HG02943 (cell line): Measurements from ENCODE around the gene ABHD8.
A peak's percentile ranks its signal among the peaks of the same experiment; 100 is the strongest.

Experiments
- ATAC-seq: cut with Tn5 transposase; IDR thresholded peaks from one replicate; pipeline ENCODE4 v1.9.1; 2021; ENCODE audit warnings: mild to moderate bottlenecking, low read depth, moderate library complexity; ENCODE audit not compliant: unreplicated experiment

ABHD8 gene

DNA sequence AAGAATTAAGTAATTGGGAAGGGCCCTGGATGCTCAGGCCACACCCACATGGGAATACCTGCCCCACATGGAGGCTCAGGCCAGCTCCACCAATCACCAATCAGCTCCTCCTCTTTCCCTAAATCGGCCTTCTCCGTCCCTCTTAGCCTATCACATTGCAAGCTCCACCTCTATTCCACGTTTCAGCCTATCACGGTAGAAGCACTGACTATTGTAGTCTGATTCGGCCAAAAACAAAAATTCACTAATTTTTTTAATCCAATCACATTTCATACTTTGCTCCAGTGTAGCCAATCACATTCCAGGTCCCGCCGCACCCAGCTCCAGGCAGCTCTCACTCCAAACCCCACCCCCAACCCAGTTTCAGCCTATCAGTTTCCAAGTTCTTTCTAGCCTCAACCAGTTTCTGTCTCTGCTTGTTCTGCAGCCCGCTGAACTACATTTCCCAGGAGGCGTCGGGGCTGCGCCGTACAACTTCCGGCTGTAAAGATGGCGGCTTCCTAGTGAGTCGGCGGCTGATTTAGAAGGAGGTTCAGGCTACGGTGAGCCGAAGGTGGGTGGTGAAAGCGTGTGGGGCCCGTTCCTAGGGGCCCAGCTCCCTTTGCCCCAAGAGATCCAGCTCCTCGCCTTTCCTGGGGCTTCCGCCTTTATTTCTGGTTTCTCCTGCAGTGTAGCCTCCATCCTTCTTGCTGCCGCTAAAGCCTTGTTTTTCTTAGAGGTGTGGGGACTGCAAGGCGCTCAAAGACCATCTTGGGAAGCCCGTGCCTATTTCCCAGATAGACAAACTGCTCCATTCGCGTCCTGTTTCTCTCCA, 36.0 kb downstream of the ABHD8 start, which contains the start of gene BABAM1:
Gene BABAM1, plus strand, starts transcription at position 469 of the 814 bp plus-strand sequence. CDS start 1,364 bp downstream, outside the sequence.
- peak; percentile 87 for ATAC-seq

- ATAC-seq = peak; percentile 5
Measured at GRCh38 chr19:17266589-17266974, 36.6 kb downstream of the ABHD8 start.

DNA sequence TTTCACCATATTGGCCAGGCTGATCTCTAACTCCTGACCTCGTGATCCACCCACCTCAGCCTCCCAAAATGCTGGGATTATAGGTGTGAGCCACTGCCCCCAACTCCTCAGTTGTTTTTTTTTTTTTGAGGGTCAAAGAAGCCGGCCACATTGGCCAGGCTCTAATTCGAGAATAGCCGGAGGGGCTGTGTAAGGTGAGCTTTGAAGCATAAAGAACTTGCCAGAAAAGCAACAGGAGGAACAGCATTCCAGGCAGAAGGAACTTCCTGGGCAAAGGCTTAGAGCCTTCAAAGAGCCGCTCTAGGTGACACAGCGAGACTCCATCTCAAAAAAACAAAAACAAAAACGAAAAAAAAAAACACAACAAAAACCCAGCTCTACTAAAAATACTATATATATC, 37.2 kb downstream of the ABHD8 start:
- no peak for ATAC-seq

DNA sequence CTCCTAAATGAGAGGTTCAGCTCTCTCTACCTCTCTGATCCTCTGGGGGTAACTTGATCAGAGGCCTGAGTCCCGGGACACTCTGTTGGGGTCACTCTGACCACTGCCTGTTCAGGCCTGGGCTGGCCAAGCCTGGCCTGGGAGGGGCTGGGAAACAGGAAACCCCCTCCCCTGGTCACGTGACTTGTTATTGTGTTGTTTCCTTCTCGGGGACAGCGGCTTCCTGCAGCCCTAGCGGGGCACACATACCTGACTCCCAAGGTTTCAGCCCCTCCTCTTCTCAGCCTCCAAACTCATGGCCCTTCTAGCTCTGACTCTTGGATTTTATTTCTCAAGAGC, 38.6 kb downstream of the ABHD8 start, which contains the start of gene USHBP1:
Gene USHBP1, minus strand, starts transcription at position 105 of the 339 bp plus-strand sequence. CDS start 446 bp downstream, outside the sequence.
- ATAC-seq = no peak

DNA sequence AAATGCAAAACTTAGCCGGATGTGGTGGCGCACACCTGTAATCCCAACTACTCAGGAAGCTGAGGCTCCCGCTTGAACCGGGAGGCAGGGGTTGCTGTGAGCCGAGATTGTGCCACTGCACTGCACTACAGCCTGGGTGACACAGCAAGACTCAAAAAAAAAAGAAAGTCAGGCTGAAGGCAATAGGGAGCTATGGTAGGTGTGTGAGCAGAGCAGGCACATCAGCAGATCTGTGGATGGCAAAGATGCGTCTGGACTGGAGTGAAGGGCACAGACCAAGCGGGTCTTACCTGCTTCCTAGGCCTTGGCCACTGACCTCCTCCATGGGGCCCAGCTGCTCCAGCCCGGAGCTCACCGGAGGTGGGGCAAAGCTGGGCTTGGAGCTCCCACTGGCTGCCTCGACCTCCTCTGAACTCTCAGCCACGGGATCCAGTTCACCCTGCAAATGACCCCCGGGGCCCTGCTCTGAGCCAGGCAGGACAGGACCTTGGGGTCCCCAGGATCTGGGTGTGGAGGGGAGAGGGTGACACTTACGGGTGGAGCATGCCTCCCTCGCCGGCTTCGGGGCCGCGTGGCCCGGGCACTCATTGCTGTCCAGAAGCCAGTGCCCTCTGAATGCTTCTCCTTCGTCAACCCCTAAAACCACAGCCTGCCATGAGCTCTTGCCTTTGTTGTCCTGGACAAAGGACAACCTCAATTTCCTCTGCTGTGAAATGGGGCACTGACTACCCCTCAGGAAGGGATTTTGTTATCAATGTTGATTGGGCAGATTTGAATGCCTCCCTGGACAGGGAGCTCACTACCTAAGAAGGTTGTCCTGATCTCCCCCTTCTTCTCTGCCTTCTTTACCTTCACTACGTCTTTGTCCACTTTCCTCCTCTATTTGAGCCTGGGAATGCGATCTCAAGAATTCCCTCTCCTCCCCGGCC, 39.2 kb downstream of the ABHD8 start:
- no peak for ATAC-seq

- no peak for ATAC-seq
Measured at GRCh38 chr19:17262557-17262956, 40.7 kb downstream of the ABHD8 start.

DNA sequence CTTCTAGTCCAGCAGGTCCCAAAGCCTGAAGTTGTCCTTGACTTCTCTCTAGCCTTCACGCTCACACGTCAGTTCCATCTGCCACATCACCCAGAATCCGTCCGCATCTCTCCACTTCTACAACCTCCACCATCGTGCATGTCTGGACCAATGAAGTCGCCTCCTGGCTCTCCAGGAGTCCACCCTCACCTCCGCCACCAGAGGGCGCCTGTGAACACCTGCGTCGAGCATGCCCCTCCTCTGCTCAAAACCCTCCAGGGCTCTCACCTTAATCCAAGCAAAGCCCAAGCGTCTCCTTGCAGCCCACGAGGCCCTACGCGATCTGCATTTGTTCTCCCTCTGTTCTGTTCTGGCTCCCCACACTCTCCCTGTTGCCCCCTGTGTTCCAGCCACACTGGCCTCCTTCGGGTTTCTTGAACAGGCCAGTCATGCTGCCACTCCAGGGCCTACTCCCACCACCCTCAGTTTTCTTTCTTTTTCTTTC, 42.3 kb downstream of the ABHD8 start:
- peak; percentile 55 for ATAC-seq

DNA sequence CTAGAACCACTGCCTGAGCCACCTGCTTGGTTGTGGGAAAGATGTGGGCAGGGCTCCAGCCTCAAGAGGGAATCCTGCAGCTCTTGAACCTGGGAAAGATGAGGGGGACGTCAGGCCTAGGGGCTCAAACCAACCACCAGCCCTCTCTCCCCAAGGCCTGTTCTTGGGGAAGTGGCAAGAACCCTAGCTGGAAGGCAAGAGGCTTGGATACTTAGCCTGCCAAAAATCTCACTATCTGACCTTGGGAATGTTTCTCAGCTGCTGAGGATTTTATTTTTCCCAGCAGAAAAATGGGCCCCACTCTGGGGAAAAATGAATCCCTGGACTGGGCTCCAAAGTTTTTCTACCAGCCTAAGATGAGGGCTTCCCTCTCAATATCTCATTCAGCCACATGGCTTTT, 43.3 kb downstream of the ABHD8 start:
- ATAC-seq = no peak

GRCh38 chr19:17259118-17259780, 44.0 kb downstream of the ABHD8 start:
- ATAC-seq = no peak

DNA sequence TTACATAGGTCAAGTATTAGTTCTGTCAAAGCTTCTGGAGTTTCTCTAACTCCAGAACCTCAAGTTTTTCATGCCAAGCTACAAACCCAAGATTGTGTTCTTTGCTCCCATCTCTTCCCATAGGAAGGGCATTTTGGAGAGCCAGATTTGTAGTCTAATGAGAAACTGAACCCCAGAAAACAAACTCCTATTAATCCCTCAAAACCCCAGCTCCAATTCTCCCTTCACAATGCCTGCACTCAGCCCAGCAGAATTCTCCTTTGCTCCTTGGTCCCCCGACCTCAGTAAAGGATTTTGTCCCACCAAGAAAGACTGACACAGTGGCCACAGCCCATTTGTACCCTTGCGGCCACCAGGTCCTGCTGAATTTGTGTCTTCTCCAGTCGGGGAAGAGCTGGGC, 47.1 kb downstream of the ABHD8 start:
- ATAC-seq = no peak

- ATAC-seq = no peak
Measured at GRCh38 chr19:17255150-17255621, 48.0 kb downstream of the ABHD8 start.

DNA sequence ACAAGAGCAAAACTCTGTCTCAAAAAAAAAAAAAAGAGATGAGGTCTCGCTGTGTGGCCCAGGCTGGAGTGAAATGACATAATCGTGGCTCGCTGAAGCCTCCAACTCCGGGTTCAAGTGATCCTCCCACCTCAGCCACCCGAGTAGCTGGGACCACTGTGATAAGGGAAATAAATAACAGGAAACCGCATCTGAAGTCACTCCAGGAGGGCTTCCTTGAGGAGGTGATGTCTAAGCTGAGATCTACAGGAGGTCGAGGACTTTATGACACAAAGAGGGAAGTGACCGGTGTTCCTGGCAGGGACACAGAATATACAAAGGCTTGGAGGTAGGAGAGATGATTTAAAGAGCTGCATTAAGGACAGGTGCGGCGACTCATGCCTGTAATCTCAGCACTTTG, 48.6 kb downstream of the ABHD8 start:
- no peak for ATAC-seq

DNA sequence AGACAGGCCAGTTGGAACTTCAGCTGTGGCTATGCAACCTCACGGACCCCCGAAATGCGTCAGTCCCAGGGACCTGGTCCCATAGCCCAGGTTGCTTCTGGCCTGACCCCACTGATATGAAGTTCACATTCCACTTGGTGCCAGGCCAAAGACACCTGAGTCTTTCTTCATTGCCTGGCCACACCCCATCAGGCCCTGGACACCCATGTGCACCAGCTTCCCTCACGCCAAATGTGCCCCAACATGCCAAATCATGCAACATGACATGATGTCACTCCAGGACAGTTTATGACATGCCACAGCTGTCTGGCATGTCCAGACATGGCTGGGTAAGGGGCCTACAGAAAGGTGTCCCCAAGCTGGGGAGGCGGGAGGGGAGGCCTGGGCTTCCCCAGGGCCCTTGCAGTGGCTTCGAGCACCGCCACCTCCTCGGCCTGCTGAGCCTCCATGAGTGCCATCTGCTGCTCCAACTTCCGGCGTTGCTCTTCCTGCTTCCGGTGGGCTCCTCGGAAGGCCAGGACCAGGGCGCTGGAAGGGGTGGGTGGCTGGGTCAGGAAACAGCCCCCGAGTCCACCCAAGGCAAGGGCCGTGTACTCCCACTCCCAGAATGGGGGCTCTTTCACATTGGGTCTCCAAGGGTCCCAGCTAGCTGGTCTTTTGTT, 53.2 kb downstream of the ABHD8 start:
- ATAC-seq = no peak

DNA sequence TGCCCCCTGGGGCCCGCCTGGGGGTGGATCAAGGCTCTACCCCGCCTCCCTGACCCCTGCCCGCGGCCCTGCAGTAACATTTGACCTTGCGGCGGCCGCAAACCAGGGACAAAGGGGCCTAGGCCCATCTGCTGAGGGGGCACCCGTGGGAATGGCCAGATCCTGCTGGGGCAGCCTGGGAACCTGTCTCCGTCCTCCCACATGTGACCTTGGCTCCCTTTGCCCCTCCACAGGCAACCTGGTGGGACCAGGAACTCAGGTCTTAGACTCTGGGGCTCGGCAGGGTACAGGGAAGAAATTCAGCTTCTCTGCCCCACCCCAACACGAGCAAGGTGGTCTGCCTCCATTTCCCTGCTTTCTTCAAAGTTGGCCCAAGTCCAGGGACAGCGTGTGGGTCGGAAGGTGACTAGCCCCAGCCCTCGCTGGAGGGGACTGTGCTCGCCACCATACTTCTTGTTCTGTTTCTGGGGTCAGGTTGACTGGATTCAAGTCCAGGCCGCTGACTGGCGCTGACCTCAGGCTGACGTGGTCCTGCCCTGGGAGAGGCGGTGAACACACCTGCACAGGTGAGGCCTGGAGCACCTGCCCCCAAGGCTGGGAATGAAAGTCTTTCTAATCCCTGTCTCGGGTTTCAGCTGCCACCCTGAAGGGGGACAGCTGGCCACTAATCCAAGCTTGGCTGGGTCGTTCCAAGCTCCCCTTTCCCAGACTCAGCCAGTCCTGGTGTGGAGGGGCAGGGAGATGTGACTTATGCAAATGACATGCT, 55.0 kb downstream of the ABHD8 start:
- no peak for ATAC-seq

DNA sequence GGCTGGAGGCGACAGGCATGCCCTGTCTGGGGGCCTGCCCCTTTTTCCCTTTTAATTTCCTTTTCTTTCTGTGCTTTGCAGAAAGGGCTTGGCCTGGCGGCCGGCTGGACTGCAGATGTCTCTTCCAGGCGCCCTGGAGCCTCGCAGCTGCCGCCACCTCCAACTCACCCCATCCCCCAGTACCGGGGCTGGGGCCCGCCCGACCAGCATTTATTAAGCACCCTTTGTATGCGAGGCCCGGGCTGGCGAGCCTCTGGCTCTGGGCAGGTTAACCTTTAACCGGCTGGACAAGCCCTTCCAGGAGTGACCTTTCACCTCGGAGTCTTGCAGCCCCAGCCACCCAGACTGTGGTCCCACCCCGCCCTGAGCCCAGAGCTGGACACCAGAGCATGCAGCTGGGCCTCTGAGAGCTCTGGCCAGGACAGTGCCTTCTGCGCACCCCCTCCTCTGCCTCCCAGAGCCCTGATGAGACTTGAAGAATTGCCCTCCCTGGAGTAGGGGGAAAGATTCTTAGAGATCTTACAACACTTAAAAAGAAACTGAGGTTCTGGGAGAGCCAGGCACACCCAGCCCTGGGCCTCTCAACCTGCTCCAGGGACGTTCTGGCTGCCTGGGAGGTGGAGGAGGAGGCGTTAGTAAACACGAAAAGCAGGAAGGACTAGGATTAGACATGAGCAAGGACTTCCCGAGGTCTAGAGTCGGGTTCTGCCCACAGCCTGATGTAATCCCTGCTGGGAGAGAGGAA, 56.4 kb downstream of the ABHD8 start:
- no peak for ATAC-seq

DNA sequence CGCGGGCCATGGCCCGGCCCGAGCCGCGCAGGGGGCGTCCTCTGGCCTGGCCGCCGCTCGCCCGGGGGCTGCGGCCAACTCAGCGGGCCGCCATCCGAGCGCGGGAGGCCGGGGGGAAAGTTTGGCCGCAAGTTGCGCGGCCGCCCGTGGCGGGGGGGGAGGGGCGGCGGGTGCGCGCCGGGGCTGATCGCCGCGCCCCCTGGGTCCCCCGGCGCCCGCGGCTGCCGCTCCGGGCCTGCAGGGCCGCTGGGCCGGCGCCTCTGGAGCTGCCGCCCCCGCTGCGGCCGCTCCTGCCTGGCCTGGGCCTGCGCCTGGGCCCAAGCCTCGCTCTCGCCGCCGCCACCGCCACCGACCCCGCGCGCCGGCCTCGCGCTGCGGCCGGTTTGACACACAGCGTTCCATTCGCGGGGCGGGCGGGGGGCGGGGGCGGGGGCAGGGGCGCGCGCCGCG, 57.7 kb downstream of the ABHD8 start, which contains the start of gene NR2F6:
Gene NR2F6, minus strand, starts transcription at position 385 of the 450 bp plus-strand sequence. CDS start 699 bp downstream, outside the sequence.
- ATAC-seq = no peak

DNA sequence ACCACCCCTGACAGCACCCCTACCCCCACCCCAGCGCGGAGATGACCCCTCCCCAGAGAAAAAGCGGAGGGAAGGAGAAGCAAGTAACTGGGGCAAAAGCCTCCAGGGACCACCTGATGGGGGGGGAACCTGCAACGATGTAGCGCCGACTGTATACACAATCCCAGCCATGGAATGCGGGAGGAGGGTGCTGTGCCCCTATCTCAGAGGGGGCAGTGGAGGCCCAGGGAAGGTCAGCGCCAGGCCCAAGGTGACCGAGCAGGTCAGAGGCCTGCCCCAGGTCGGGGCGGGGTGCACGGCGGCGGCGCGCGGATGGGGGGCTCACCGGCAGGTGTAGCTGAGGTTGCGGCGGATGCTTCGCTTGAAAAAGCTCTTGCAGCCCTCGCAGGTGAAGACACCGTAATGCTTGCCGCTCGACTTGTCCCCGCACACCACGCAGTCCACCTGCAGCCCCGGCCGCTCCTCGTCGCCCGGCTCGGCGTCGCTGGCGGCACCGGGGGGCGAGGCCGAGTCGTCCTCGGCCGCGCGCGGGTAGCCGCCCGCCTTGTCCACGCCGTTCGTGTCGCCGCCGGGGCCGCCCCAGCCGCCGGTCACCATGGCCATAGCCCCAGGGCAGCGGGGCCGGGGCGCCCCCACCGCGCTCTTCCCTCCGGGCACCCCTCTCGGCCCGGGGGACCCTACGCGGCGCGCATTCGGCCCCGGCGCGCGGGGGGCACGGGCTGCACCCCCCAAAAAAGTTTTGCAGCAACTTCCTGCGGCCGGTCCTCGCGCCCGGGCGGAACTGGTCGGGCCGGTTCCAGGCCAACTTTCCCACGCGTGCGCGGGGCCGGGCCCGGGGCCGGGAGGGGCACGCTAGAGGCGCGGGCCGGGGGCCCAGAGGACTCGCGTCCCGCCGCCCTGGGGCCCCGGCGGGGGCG, 58.3 kb downstream of the ABHD8 start:
- no peak for ATAC-seq
